H9 (cell line): ENCODE data around the gene C1QTNF7. TPM values are rescaled to one million over a fixed set of nuclear protein-coding genes. Genes with fewer than 3 reads are reported as not detected.

Experiments used
- DNase-seq: peaks from one replicate; pipeline ENCODE4 v3.0.0-alpha.2; 2017
- H2AFZ ChIP-seq: one replicate; pipeline ENCODE4 v1.6.1; 2013; ENCODE audit warnings: mild to moderate bottlenecking, low read length, control low read depth, moderate library complexity
- H2AK5ac ChIP-seq: 2 replicates; pipeline ENCODE4 v1.6.1; 2013; ENCODE audit warnings: low read length, control low read depth, mixed read lengths; ENCODE audit not compliant: insufficient read length
- H2BK120ac ChIP-seq: one replicate; pipeline ENCODE4 v1.6.1; 2013; ENCODE audit warnings: low read depth, mild to moderate bottlenecking, low read length, control low read depth, inconsistent platforms; ENCODE audit not compliant: poor library complexity, severe bottlenecking
- H2BK12ac ChIP-seq: 2 replicates; pipeline ENCODE4 v1.6.1; 2013; ENCODE audit warnings: low read length, control low read depth, mixed read lengths, low read depth; ENCODE audit not compliant: insufficient read length
- H2BK15ac ChIP-seq: 2 replicates; pipeline ENCODE4 v1.6.1; 2013; ENCODE audit warnings: low read depth, low read length, control low read depth
- H2BK20ac ChIP-seq: one replicate; pipeline ENCODE4 v1.6.1; 2013; ENCODE audit warnings: low read depth, mild to moderate bottlenecking, low read length, control low read depth, inconsistent platforms; ENCODE audit not compliant: poor library complexity, severe bottlenecking
- H2BK5ac ChIP-seq: 2 replicates; pipeline ENCODE4 v1.6.1; 2013; ENCODE audit warnings: low read length, control low read depth, mixed read lengths; ENCODE audit not compliant: insufficient read length
- H3K14ac ChIP-seq: 2 replicates; pipeline ENCODE4 v1.6.1; 2013; ENCODE audit warnings: low read length, control low read depth; ENCODE audit not compliant: insufficient read depth
- H3K18ac ChIP-seq: 2 replicates; pipeline ENCODE4 v1.6.1; 2013; ENCODE audit warnings: low read depth, mild to moderate bottlenecking, mixed read lengths, low read length, control low read depth; ENCODE audit not compliant: insufficient read length
- H3K23ac ChIP-seq: 2 replicates; pipeline ENCODE4 v1.6.1; 2013; ENCODE audit warnings: low read length, control low read depth, mixed read lengths, low read depth; ENCODE audit not compliant: insufficient read length
- H3K23me2 ChIP-seq: 2 replicates; pipeline ENCODE4 v1.6.1; 2013; ENCODE audit warnings: low read depth, mild to moderate bottlenecking, mixed read lengths, low read length, control low read depth; ENCODE audit not compliant: insufficient read length, poor library complexity, severe bottlenecking
- H3K27ac ChIP-seq: 2 replicates; pipeline ENCODE4 v1.5.1; 2013; ENCODE audit warnings: low read length, control low read depth, mixed read lengths, low read depth; ENCODE audit not compliant: insufficient read length
- H3K27me3 ChIP-seq: 2 replicates; pipeline ENCODE4 v1.6.1; 2013; ENCODE audit warnings: low read length, control low read depth, inconsistent platforms; ENCODE audit not compliant: insufficient read depth
- H3K4ac ChIP-seq: 2 replicates; pipeline ENCODE4 v1.6.1; 2013; ENCODE audit warnings: low read depth, mild to moderate bottlenecking, control low read depth, inconsistent platforms, low read length, moderate library complexity
- H3K4me1 ChIP-seq: 2 replicates; pipeline ENCODE4 v1.6.1; 2013; ENCODE audit warnings: low read length, control low read depth, inconsistent platforms; ENCODE audit not compliant: insufficient read depth
- H3K4me2 ChIP-seq: 2 replicates; pipeline ENCODE4 v1.6.1; 2013; ENCODE audit warnings: low read length, control low read depth, mixed read lengths; ENCODE audit not compliant: insufficient read length, insufficient read depth
- H3K56ac ChIP-seq: 2 replicates; pipeline ENCODE4 v1.6.1; 2013; ENCODE audit warnings: low read depth, mild to moderate bottlenecking, mixed read lengths, low read length, control low read depth; ENCODE audit not compliant: insufficient read length
- H3K79me1 ChIP-seq: 2 replicates; pipeline ENCODE4 v1.6.1; 2013; ENCODE audit warnings: low read depth, mild to moderate bottlenecking, moderate library complexity, low read length, control low read depth, inconsistent platforms; ENCODE audit not compliant: insufficient read depth, poor library complexity, severe bottlenecking
- H3K79me2 ChIP-seq: 2 replicates; pipeline ENCODE4 v1.6.1; 2013; ENCODE audit warnings: low read length, control low read depth, inconsistent platforms; ENCODE audit not compliant: insufficient read depth
- H3K9ac ChIP-seq: 2 replicates; pipeline ENCODE4 v1.6.1; 2013; ENCODE audit warnings: low read length, control low read depth, mixed read lengths; ENCODE audit not compliant: insufficient read length; ENCODE audit errors: extremely low read depth
- H3K9me3 ChIP-seq: one replicate; pipeline ENCODE4 v1.6.1; 2013; ENCODE audit warnings: low read depth, low read length, inconsistent platforms; ENCODE audit not compliant: control insufficient read depth
- H3T11ph ChIP-seq: one replicate; pipeline ENCODE4 v1.6.1; 2013; ENCODE audit warnings: mild to moderate bottlenecking, low read length, control low read depth, inconsistent platforms
- H4K20me1 ChIP-seq: one replicate; pipeline ENCODE4 v1.6.1; 2013; ENCODE audit not compliant: control insufficient read depth, insufficient read length, insufficient read depth
- H4K5ac ChIP-seq: 2 replicates; pipeline ENCODE4 v1.6.1; 2013; ENCODE audit warnings: low read depth, mild to moderate bottlenecking, mixed read lengths, low read length, control low read depth; ENCODE audit not compliant: insufficient read length
- H4K8ac ChIP-seq: replicated peaks from 2 replicates; pipeline ENCODE4 v1.6.1; 2013; ENCODE audit warnings: low read length, control low read depth, mixed read lengths, low read depth; ENCODE audit not compliant: insufficient read length
- H4K91ac ChIP-seq: 2 replicates; pipeline ENCODE4 v1.6.1; 2013; ENCODE audit warnings: low read depth, mild to moderate bottlenecking, moderate library complexity, mixed read lengths, low read length, control low read depth; ENCODE audit not compliant: insufficient read length
- H3K27ac Mint-ChIP-seq, 3 experiments: 2 replicates in 2 of 3; 3 replicates in 1 of 3; pipeline ENCODE4 v1.8.0; 2020 to 2021; ENCODE audit warnings: mixed read lengths in 3 of 3, mild to moderate bottlenecking in 1 of 3, moderate library complexity in 1 of 3
- H3K27me3 Mint-ChIP-seq: 2 replicates; pipeline ENCODE4 v1.8.0; 2021; ENCODE audit warnings: low read depth, mild to moderate bottlenecking, moderate library complexity, mixed read lengths
- H3K36me3 Mint-ChIP-seq, 3 experiments: 2 replicates in 2 of 3; 3 replicates in 1 of 3; pipeline ENCODE4 v1.8.0; 2020 to 2021; ENCODE audit warnings: low read depth in 3 of 3, mixed read lengths in 3 of 3; ENCODE audit not compliant: insufficient read depth in 1 of 3
- H3K4me1 Mint-ChIP-seq, 2 experiments: 2 replicates each; pipeline ENCODE4 v1.8.0; 2020; ENCODE audit warnings: mixed read lengths in 2 of 2
- H3K4me3 Mint-ChIP-seq, 2 experiments: 2 replicates in 1 of 2; 3 replicates in 1 of 2; pipeline ENCODE4 v1.8.0; 2020 to 2021; ENCODE audit warnings: mild to moderate bottlenecking in 2 of 2, mixed read lengths in 2 of 2, moderate library complexity in 1 of 2
- H3K9me3 Mint-ChIP-seq, 2 experiments: 2 replicates in 1 of 2; 3 replicates in 1 of 2; pipeline ENCODE4 v1.8.0; 2020; ENCODE audit warnings: mild to moderate bottlenecking in 2 of 2, mixed read lengths in 2 of 2, moderate library complexity in 1 of 2
- WGBS: extraction: QIAGEN DNeasy Blood & Tissue Kit; methylation state at CpG from one replicate; pipeline ENCODE4 v1.1.7; 2013; ENCODE audit warnings: missing lambda C conversion rate, low lambda C conversion rate, mixed read lengths; ENCODE audit not compliant: insufficient read length; ENCODE audit errors: extremely low coverage; 5-methylcytosine and 5-hydroxymethylcytosine counted together
- total RNA-seq: library from RNA; stranded (reverse); gene quantifications from 2 replicates; pipeline ENCODE4 v1.2.1, GENCODE V29; 2021
- TF ChIP-seq, protein P1 (sequence below): fragments of 200-600 bp; sonication (generic); conservative IDR thresholded peaks from 3 replicates; pipeline ENCODE4 v1.8.0; 2021; ENCODE audit warnings: antibody characterized with exemption, mild to moderate bottlenecking

C1QTNF7 gene
- total RNA-seq, 1 experiment from 2014 or later: not detected

DNA sequence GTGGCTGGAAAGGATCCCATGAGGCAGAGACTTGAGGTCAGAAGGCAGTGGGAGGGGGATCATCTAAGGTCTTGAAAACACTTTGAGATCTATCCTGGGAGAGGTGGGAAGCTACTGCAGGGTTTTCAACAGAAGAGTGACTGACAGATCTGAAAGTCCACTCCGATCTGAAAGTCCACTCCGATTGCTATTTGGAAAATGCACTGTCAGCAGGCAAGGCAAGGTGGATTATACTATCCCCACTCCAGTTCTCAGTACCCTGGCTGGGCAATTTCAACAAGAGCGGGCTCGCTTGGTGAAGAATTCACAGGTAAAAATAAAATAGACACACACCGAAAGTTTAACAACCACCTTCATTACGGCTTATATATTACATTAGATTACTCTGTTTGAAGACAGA is 42.3 kb upstream of the C1QTNF7 start:
- H3K79me2 ChIP-seq: no peaks in the 10 kb centered on the region
- no peak overlapping the region for H3T11ph ChIP-seq
- H3K4me3 Mint-ChIP-seq: no peak overlapping the region
- no peaks in the 10 kb centered on the region for H3K27me3 Mint-ChIP-seq
- H2BK5ac ChIP-seq: no peak overlapping the region
- TF ChIP-seq, protein P1, sequence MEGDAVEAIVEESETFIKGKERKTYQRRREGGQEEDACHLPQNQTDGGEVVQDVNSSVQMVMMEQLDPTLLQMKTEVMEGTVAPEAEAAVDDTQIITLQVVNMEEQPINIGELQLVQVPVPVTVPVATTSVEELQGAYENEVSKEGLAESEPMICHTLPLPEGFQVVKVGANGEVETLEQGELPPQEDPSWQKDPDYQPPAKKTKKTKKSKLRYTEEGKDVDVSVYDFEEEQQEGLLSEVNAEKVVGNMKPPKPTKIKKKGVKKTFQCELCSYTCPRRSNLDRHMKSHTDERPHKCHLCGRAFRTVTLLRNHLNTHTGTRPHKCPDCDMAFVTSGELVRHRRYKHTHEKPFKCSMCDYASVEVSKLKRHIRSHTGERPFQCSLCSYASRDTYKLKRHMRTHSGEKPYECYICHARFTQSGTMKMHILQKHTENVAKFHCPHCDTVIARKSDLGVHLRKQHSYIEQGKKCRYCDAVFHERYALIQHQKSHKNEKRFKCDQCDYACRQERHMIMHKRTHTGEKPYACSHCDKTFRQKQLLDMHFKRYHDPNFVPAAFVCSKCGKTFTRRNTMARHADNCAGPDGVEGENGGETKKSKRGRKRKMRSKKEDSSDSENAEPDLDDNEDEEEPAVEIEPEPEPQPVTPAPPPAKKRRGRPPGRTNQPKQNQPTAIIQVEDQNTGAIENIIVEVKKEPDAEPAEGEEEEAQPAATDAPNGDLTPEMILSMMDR: no peak
- no peaks in the 10 kb centered on the region for H3K9me3 Mint-ChIP-seq
- H3K27me3 ChIP-seq: no peaks in the 10 kb centered on the region
- H2BK20ac ChIP-seq: no peak overlapping the region
- H3K56ac ChIP-seq: no peak overlapping the region
- no peak overlapping the region for H3K23ac ChIP-seq
- no peak overlapping the region for H2AK5ac ChIP-seq
- H3K4me2 ChIP-seq: no peak overlapping the region
- H2AFZ ChIP-seq: no peak overlapping the region
- no peaks in the 10 kb centered on the region for H3K4me1 Mint-ChIP-seq
- no peak overlapping the region for H3K4ac ChIP-seq
- no peaks in the 10 kb centered on the region for H4K20me1 ChIP-seq
- H3K18ac ChIP-seq: no peak overlapping the region
- no peak overlapping the region for H4K8ac ChIP-seq
- H3K79me1 ChIP-seq: no peaks in the 10 kb centered on the region
- no peak overlapping the region for H2BK12ac ChIP-seq
- no peaks in the 10 kb centered on the region for H3K4me1 ChIP-seq
- H4K91ac ChIP-seq: no peak overlapping the region
- no peaks in the 10 kb centered on the region for H3K36me3 Mint-ChIP-seq
- H3K9ac ChIP-seq: no peak overlapping the region
- no peak for DNase-seq
- WGBS: no CpG with 5 or more reads among the region's 6 CpGs
- H3K27ac Mint-ChIP-seq: 0 out of 7 replicates have a peak overlapping the region, but pooled peaks of 1 of the 3 experiments have one; percentile 4
- no peak overlapping the region for H2BK120ac ChIP-seq
- H4K5ac ChIP-seq: no peak overlapping the region
- no peaks in the 10 kb centered on the region for H3K23me2 ChIP-seq
- H3K14ac ChIP-seq: no peak overlapping the region
- no peaks in the 10 kb centered on the region for H3K9me3 ChIP-seq
- no peak overlapping the region for H3K27ac ChIP-seq
- no peak overlapping the region for H2BK15ac ChIP-seq
